HTR-8/SVneo (cell line): Measurements from ENCODE around the gene HDAC7.

Source experiments
- DNase-seq: peaks from one replicate; pipeline ENCODE4 v3.0.0; 2011; ENCODE audit warnings: low spot score, mixed read lengths; ENCODE audit not compliant: insufficient read length
- FAIRE-seq: peaks from 2 replicates; lab custom pipeline; 2011; peaks lifted over from hg19 to GRCh38; lab: Jason Lieb, UNC

Gene HDAC7

GRCh38 chr12:47772738-47773061 is 47.0 kb downstream of the HDAC7 start:
- FAIRE-seq (no peak), DNase-seq (no peak)

GRCh38 chr12:47772094-47772660 is 47.5 kb downstream of the HDAC7 start:
- DNase-seq (no peak), FAIRE-seq (no peak)

GRCh38 chr12:47771304-47771703 is 48.4 kb downstream of the HDAC7 start:
- no peak for DNase-seq
- FAIRE-seq, result no peak

DNA sequence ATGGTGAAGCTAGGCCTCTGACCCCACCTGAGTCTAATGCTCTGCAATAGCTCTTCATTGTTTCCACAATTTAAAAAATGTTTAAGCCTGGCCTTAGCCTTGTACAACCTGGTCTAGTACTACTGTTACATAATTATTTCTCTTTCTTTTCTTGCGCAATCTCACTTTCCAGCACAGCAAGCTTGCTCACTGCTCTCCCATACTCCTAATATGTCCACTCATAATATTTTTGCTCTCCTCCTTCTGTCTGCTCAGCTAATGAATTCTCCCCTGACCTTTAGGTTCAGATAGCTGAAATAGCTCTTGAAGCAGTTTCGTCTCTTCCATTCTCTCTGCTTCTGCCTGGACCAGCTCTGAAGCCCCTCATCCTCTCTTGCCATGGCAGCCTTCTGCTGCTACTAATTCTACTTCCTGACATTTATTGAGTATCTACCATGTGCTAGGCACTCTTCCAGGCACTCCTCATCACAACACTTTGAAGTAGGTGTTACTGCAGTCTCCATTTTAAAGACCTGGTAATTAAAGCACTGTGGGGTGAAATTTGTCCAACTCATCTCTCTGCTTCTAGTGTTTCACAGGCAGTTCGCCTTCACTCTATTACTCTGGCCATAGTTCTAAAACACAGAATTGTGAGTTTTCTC is 49.5 kb downstream of the HDAC7 start:
- DNase-seq, result no peak
- FAIRE-seq, result no peak

DNA sequence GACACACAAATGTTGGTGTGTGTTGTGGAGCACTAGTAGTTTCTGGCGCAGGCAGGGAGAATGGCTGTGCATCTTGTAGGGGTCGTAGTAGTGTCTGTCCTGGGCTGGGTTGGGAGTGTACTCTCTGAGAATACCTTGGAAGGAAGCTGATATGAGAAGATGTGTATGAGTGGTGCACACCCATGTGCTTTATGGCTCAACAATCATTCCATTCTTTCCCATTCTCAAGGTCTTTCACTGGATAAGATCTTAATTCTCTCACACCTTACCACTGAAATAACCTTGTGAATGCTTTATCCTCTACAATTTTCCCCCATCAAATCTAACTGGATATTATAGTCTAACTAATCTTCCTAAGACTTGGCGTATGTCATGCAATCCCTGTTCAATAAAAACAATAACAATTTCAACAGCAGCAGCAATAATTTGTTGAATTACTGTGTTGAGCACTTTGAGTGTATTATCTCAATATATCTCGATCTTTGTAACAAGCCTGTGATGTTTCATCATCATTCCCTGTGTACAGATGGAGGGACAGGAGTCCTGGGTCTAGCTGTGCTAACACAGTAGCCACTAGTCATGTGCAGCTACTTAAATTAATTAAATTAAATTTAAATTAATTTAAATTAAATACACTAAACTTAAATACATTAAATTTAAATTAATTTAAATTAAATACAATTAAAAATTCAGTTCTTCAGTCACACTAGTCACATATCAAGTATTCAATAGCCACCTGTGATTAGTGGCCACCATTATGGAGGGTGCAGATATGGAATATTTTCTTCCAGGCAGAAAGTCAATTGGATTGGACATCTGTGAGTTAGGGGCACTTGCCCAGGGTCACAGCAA is 50.2 kb downstream of the HDAC7 start:
- DNase-seq (no peak), FAIRE-seq (no peak)

GRCh38 chr12:47768323-47768811 is 51.3 kb downstream of the HDAC7 start:
- FAIRE-seq (peak; percentile 28), DNase-seq (peak; percentile 66)

GRCh38 chr12:47767216-47767724 is 52.4 kb downstream of the HDAC7 start:
- DNase-seq (no peak), FAIRE-seq (no peak)

- FAIRE-seq (no peak), DNase-seq (no peak)
Observed at GRCh38 chr12:47766502-47767215, 53.0 kb downstream of the HDAC7 start.

DNA sequence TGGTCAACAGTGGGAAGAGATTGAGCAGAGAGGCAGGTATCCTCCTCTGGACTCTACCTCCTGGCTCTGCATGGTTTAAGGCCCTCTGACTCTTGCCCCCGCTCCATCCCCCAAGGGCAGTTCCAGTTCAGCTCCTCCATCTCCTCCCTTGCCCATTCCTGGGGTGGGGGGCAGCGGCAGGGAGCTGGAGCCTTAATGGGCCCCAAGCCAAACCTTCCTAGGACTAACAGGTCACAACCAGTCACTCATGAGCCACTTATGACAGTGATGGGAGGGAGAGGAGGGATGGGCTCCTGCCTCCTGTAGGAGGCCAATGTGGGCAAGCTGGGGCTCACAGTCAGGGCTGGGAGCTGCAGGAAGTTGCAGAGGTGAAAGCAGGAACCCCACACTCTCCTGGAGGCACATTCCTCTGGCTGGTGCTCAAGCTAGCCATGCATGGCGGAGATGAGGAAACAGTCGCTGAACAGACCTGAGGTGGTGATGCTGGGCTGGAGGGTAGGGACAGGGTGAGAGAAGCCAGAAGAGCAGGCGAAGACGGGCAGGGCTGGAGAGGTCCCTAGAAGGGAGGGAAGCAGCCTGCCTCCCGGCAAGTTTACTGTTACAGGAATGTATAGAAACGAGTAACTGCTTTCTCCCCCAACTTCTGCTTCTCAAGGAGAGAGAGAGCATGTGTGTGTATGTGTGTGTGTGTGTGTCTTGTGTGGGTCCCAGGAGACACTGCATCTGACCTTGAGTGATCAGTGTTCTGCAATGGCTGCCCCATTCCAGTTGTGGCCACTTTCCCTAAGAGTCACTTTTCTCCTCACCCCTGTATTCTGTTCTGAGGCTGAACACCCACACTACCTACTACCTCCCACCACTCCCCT is 56.0 kb downstream of the HDAC7 start:
- DNase-seq, result no peak
- FAIRE-seq, result no peak

- FAIRE-seq (no peak), DNase-seq (no peak)
Observed at GRCh38 chr12:47762850-47763465, 56.7 kb downstream of the HDAC7 start.

DNA sequence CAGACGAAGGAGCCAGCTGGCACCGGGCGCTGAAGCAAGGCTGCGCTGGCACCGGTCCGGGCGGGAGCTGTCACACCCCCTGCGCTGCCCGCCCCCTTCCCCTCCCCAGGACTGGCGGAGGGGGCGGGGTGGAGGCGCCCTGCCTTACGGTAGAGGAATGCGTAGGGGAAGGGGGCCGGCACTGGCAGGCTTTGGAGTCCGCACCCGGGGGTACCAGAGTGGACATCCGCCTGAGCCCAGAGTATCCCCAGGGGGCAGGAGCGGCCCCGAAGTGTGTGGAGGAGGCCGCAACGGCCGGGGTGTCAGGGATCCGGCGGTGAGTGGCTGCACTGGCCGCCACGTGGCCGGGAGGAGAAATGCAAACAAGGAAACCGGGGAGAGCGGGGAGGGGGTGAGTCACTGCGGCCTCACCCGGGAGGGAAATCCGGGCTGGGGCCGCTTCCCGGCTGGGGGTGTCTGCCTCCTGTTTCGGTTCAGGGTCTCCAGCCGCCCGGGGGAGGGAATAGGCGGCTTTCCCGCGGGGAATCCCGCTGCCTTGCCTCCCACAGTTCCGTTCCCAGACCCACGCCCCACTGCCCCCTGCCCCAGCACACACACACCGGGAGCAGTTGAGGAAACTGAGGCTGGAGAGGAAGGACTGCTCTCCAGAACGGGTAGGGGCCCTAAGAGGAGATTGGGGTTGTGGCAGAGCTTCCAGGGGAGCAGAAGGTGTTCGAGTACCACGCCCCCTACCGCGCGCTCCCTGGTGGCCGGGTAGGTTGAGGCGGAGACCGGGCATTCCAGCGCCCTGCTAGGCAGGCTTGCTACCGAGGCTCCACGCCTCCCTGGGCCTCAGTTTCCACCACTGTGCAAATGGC is 60.6 kb downstream of the HDAC7 start, which contains the start of gene RAPGEF3:
Gene RAPGEF3 (minus strand): TSS at position 47 of the 857 bp plus-strand sequence. CDS start 324 bp downstream, outside the sequence.
- DNase-seq (peak; percentile 85), FAIRE-seq (peak; percentile 42)

GRCh38 chr12:47758584-47758833 is 61.2 kb downstream of the HDAC7 start:
- DNase-seq, result no peak
- FAIRE-seq, result no peak

DNA sequence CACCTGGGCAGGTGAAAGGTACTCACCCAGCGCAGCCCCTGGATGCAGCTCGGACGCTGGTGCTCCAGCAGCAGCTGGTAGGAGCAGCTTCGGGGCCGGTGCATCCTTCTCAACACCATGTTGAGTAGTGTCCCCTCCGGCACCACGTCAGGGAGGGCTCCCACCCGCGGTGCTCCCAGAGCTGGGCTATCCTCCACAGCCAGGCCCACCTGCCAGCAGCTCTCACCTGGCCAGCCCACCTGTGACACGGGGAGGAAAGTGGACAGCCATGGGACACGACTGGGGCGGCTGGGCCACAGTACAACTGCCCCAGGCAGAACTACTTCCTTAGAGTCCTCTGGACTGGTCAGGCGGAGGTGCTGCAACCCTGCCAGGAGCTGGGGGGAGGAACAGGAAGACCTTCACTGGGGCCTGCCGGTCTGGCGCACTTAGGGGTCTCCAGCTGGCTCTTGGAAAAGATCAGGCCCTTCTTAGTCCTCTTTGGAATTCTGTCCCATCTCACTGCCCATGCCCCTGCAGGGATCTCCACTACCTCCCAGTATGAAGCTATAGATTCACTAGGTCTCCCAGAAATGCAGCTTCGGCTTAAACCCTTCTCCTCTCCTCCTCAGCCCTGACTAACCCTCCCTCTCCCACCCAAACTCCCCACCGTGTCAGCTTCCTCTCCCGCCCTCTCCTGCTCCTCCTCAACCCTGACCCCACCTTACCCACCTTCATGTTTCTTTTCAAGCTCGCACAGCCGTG is 61.7 kb downstream of the HDAC7 start:
- FAIRE-seq (no peak), DNase-seq (no peak)

DNA sequence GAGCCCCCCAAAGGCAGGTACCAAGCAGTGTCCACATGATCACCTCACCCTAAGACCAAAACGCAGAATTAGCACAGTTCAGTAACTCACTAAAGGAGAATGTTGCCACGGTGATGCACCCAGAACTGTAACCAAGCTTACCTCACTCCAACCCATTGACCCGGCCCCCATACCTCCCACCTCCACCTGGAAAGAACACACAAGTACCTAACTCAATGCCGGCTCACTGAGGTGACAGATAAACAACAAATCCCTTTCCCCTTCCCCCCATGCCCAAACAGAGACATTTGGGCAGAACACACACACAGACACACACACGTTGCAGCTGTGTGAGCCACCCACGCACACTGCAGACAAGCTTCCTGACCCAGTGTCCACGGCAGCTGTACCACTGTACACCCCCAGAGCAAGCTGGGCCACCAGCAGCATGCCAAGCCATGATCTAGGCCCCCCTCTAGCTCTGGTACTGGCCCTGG is 62.3 kb downstream of the HDAC7 start:
- no peak for DNase-seq
- FAIRE-seq, result no peak

GRCh38 chr12:47755655-47756562 is 63.8 kb downstream of the HDAC7 start:
- DNase-seq (no peak), FAIRE-seq (no peak)

GRCh38 chr12:47754881-47755280 is 64.8 kb downstream of the HDAC7 start:
- FAIRE-seq (no peak), DNase-seq (no peak)

GRCh38 chr12:47754126-47754525 is 65.6 kb downstream of the HDAC7 start:
- FAIRE-seq (no peak), DNase-seq (no peak)
